NB4 (cell line): Measurements from ENCODE around the gene NUDCD2.

Source experiments
- MYC ChIP-seq: IDR thresholded peaks from 2 replicates; pipeline ENCODE4 v1.6.1; 2011; ENCODE audit warnings: low read depth, low read length
- POLR2A ChIP-seq: IDR thresholded peaks from 2 replicates; pipeline ENCODE4 v1.6.1; 2011; ENCODE audit warnings: mild to moderate bottlenecking; ENCODE audit not compliant: insufficient read length; ENCODE audit errors: extremely low read depth
- TF ChIP-seq, protein P1 (sequence below): IDR thresholded peaks from 2 replicates; pipeline ENCODE4 v1.6.1; 2011; ENCODE audit warnings: low read depth, low read length
- TF ChIP-seq, protein P2 (sequence below): IDR thresholded peaks from one replicate; pipeline ENCODE4 v1.5.1; 2012; ENCODE audit warnings: low read depth, low read length

DNA sequence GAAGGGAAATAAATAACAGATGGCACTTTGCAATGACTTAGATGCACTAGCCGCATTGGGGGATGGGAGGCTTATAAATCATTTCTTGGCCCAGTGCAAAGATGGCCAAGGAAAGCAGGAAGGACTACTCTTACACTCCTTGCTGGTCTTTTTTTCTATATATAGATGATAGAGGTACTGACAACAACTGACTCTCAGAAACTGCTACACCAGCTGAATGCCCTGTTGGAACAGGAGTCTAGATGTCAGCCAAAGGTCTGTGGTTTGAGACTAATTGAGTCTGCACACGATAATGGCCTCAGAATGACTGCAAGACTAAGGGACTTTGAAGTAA is 20.8 kb downstream of the NUDCD2 start:
- TF ChIP-seq POLR2A (no peak), MYC (no peak)
- TF ChIP-seq, protein P1, sequence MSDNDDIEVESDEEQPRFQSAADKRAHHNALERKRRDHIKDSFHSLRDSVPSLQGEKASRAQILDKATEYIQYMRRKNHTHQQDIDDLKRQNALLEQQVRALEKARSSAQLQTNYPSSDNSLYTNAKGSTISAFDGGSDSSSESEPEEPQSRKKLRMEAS = no peak
- TF ChIP-seq, protein P2, sequence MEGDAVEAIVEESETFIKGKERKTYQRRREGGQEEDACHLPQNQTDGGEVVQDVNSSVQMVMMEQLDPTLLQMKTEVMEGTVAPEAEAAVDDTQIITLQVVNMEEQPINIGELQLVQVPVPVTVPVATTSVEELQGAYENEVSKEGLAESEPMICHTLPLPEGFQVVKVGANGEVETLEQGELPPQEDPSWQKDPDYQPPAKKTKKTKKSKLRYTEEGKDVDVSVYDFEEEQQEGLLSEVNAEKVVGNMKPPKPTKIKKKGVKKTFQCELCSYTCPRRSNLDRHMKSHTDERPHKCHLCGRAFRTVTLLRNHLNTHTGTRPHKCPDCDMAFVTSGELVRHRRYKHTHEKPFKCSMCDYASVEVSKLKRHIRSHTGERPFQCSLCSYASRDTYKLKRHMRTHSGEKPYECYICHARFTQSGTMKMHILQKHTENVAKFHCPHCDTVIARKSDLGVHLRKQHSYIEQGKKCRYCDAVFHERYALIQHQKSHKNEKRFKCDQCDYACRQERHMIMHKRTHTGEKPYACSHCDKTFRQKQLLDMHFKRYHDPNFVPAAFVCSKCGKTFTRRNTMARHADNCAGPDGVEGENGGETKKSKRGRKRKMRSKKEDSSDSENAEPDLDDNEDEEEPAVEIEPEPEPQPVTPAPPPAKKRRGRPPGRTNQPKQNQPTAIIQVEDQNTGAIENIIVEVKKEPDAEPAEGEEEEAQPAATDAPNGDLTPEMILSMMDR = no peak
